Ureter (tissue), 1 donor: Measurements from ENCODE around the gene RTP5. TPM values are rescaled to one million over a fixed set of nuclear protein-coding genes. Genes with fewer than 3 reads are reported as not detected.
"Not testable (repeated sequence)": the region's sequence is repeated elsewhere in the genome, so short reads cannot be mapped to it uniquely, and the experiment has no call there.

Source experiments
- DNase-seq: peaks from one replicate; pipeline ENCODE4 v3.0.0-alpha.2; 2020; ENCODE audit warnings: low spot score
- total RNA-seq: library from RNA; stranded (reverse); gene quantifications from one replicate; pipeline ENCODE4 v1.2.4, GENCODE V29; 2023
- donor health status: DM: yes; HTN: yes; CAD: no.

RTP5 gene
- total RNA-seq, 1 donor from 2014 or later = 0.21 TPM

GRCh38 chr2:241902357-241902991, 32.9 kb downstream of the RTP5 start:
- DNase-seq = peak; percentile 45

DNA sequence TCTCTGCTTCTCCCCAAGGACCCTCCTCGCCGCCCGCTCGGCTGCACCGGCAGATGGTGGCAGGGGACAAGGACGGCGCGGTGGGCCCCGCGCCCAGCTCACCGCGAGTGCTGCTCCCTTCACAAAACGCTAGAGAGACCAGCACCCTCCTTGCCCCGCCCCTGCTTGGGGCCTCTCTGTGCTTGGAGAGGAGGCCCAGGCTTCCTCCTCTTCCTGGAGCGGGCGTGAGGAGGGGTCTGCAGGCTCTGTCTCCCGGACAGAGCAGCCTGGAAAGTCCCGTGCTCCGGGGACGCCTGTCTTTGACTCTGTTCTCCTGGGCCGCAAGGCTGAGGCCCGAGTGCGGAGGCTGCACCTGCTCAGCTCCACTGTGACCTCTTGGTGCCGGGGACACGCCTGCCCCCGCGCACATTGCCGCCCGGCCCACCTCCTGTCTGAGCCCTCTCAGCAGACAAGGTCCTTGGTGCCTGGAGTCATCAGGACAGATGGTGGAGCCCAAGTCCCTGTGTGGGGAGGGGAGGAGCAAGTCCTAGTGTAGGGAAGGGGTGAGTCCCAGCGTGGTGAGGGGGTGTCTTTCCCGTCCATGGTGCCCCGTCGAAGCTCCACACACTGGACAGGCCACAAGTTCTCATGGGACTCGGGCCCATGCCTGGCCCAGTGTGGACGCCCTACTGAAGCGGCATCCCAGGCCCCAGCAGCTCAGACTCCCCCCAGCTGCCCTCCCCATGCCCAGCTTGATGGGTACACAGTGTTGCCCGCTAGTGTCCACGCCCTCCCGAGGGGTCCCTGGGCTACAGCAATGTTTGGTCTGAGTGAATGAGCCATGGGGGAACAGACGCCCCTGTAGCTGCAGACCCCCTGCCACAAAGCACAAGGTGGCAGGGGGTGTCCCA, 33.8 kb downstream of the RTP5 start:
- DNase-seq = peak; percentile 41

DNA sequence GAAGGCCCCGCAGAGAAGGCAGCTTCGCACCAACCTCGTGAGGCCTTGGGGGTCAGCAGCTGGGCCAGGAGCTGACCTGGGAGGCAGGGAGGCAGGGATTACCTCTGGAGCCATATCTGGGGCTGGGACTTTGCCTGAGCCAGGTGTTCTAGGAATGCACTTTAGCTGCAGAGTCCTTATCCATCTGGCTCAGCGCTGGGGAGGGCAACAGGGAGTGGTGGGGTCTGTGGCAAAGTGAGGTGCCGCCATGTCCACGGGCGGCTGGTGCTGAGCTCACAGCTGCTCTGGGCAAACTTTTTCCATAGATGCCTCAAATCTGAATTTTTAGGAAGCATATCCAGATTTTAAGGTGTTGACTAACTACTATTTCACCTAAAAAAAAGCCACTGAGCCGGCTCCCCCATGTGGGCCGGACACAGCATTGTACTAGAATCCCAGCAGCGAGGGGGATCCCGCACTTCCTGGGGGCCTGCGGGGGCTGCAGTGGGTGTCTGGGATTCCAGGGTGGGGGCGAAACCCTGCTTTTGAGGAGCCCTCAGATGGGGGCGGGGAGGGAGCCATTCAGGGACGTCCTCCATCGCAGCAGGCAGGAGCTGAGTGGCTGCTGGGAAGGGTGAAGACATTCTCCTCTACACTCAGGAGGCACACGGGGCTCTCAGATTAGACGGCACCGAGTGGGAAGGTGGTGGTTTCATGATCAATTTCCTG, 34.6 kb downstream of the RTP5 start:
- DNase-seq = peak; percentile 41

- peak; percentile 39 for DNase-seq
These were observed 35.5 kb downstream of the RTP5 start for GRCh38 chr2:241904791-241905710.

GRCh38 chr2:241905716-241906377, 36.3 kb downstream of the RTP5 start:
- DNase-seq = peak; percentile 41

GRCh38 chr2:241906378-241906770, 36.8 kb downstream of the RTP5 start:
- not testable (repeated sequence) for DNase-seq

DNA sequence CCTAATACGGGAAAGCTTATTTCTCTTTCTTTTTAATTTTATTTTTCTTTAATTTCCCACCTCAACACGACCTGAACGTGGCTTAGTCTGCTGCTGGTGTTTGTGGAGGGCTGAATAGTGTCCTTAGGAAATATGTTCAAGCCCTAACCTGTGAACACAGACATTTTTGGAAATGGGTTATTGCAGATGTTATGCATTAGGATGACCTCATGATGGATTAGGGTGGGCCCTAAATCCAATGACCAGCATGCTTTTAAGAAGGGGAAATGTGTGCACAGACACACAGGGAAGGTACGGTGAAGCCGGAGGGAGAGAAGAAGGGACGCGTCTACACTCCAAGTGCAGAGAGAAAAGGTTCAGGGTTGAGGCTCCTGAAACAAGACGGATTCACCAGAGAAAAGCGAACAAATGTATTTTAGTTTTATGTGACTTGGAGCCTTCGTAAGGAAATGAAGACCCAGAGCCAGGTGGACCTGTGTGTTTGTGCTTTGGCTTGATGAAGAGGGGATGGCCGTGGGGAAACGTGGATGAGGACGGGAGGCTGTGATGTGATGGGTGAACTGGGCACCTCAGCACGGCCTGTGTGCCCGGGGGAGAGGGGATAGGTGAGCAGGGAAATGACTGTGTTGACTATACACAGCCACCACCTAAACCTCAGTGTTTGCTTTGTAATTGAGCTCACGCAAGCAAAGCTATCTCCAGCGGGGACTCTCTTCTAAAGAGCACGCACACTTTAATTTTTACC, 37.5 kb downstream of the RTP5 start:
- DNase-seq = peak; percentile 25

- DNase-seq = peak; percentile 28
These were observed 38.3 kb downstream of the RTP5 start for GRCh38 chr2:241907831-241908230.

DNA sequence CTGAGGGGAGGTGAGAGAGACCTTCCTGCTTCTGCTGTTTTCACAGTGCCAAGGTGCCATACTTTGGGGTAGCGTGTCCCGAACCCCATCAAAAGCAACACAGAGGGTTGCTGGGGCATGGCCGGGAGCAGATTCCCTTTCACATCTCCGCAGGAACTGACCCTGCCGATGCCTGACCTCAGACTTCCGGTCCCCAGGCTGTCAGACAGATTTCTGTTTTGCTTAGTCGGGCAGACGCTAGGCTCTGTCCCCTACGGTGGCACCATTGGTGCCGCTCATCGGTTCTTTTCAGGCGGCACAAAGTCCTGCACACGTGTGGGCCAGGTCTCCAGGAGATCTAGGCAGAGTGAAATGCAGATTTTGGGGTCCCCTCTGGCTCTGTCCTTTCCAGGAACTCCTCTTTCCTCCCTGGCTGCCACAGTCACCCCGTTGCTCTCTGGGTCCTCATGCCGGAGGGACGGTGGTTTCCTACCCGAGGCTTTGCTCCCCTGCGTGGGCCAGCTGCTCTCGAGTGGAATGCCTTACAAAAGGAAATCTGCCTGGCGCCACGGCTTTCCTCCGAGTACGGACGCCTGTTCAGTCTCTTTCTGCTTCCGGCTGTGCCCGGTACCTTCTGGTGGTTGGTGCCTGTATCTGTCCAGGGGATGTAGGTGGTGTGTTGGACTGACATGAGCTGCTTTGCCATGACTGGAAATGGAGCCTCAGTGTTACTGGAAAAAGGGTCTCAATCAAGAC, 39.3 kb downstream of the RTP5 start:
- DNase-seq = peak; percentile 38

GRCh38 chr2:241909769-241910168, 40.2 kb downstream of the RTP5 start:
- peak; percentile 34 for DNase-seq

DNA sequence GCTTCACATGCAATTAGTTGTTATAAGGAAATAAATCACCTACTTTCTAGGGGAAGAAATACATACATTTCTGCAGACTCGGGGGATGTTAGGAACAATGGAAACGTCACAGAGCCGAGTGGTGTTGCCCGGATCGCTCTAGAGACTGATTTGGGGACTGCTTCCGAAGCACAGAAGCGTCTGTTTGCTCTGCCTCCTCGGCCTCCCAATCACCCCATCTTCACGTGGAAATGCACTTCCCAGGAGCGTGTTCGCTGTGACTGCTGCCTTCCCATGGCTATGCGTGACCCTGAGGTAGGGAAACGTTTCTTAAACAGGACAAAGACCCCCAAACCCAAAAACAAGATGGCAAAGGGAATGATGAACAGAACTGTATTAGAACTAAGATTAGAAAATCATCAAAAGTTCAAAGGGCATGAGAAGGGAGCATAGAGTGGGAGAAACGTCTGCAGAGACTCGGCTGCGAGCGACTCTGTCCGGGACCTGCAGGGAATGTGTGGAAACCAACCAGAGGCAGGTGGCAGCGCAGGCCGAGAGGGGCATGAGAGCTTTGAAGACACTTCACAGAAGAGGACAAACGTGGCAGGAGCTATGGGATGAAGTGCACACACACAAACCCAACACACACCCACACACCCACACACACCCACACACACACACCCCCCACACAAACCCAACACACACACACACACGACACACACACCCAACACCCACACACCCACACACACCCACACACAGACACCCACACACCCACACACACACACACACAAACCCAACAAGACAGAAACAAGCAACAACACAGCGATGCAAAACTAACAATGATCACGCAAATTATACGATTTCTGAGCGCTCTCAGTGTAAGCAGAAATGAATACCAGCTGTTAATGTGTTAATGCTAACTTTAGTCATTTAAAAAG, 41.3 kb downstream of the RTP5 start:
- DNase-seq = no peak

GRCh38 chr2:241911551-241911950, 42.0 kb downstream of the RTP5 start:
- DNase-seq = no peak

DNA sequence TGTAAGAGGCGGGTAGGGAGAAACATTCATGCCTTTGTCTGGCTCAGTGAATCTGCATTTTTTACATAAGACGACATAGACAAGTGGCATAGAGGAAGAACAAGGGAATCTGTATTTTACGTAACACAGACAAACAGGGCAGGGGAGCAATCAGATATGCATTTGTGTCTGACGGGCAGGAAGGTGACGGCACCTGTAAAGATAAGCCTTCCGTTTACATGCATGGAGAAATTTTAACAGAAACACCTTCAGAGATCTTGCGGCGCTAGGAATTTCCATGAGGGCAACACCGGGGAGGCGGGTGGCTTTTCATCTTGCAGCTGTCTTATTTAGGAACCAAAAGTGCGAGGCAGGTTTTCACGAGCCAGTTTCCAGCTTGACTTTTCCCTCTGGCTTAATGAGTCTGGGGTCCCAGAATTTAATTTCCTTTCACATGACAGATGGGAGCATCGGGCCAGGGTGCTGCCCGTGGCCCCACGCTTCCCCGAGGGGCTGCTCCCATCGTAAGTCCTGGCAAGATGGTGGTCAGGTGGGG, 42.6 kb downstream of the RTP5 start:
- no peak for DNase-seq

- no peak for DNase-seq
These were observed 44.2 kb downstream of the RTP5 start for GRCh38 chr2:241913703-241914102.

DNA sequence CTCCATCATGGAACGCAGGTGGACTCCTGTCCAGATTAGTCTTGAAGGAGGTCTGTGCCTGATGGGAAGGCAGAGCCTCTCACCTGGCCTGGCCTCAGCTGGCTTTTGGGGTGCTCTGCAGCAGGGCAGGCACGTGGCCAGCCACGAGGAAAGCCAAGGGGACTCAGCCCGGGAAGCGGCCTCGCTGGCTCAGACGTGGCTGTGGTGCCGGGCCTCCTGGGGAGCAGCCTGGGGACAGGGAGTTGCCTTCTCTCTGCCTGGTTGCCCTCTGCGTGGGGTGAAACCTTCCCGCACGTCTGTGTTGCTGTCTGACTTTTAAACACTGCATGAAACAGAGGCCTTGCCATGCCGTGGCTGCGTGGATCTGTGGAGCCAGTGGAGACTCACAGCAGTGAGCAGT, 45.0 kb downstream of the RTP5 start:
- no peak for DNase-seq

DNA sequence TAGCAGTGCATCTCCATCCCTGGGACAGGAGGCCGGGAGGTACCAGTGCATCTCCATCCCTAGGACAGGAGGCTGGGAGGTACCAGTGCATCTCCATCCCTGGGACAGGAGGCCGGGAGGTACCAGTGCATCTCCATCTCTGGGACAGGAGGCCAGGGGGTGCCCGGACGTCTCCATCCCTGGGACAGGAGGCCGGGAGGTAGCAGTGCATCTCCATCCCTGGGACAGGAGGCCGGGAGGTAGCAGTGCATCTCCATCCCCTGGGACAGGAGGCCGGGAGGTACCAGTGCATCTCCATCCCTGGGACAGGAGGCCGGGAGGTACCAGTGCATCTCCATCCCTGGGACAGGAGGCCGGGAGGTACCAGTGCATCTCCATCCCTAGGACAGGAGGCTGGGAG, 52.1 kb downstream of the RTP5 start:
- DNase-seq = not testable (repeated sequence)

DNA sequence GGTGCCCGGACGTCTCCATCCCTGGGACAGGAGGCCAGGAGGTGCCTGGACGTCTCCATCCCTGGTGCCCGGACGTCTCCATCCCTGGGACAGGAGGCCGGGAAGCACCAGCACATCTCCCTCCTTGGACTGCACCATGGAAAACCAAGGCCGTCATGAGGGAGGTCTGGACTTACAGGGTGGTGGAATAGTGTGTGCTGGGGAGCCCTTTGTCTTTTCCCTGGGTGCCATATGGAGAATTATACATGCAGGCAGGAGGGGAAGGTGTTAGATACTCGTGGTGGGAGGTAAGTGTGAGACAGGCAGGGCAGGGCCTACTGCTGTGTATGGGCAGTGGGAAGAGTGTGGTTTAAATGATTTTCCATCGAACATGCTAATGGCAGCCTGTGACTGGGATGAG, 52.9 kb downstream of the RTP5 start:
- no peak for DNase-seq
